Epithelial cell of esophagus (primary cell): ENCODE measurements around the gene SPTBN4.

Experiments used
- DNase-seq: peaks from one replicate; pipeline ENCODE4 v3.0.0; 2010; ENCODE audit warnings: low read depth
- H3K4me3 ChIP-seq: 2 replicates; pipeline ENCODE4 v1.5.1; 2011; ENCODE audit warnings: mild to moderate bottlenecking, low read length, control low read depth
- CTCF ChIP-seq: IDR thresholded peaks from 2 replicates; pipeline ENCODE4 v1.5.1; 2011; ENCODE audit warnings: low read depth, mild to moderate bottlenecking, low read length, control low read depth, inconsistent platforms; ENCODE audit not compliant: insufficient read depth; ENCODE audit errors: missing control alignments

The SPTBN4 gene

DNA sequence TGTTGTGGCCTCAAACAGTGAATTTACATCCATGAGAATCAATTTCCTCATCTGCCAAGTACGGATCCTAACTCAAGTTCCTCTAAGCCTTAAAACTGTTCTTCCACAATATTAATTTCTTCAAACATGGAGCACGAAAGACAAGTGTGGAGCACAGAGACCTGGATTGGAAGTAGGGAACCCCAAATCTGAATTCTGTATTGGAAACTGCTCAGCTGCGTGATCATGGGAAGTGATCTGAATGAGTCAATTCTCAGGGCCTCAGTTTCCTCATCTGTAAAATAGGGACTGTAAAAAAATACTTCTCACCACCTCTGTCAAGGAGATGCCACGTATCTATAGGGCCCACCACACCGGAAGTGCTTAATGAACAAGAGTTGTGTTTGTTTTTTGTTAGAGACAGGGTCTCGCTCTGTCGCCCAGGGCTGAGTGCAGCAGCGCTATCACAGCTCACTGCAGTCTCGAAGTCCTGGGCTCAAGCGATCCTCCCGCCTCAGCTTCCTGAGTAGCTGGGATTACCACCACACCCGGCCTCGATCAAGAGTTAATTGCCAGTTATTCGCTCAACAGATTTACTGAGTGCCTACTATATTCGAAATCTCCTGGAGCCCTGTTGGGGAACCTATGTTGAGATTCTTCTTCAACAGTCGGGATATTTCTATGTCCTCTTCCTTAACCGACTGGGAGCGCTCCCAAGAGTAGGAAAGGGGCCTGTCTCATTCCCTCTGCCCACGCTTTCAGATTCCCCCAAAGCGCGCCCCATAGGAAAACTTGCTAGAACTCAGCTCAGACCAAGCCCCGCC, 24.3 kb upstream of the SPTBN4 start:
- peak overlapping the region; percentile 100 for H3K4me3 ChIP-seq
- TF ChIP-seq CTCF = no peak
- no peak for DNase-seq

DNA sequence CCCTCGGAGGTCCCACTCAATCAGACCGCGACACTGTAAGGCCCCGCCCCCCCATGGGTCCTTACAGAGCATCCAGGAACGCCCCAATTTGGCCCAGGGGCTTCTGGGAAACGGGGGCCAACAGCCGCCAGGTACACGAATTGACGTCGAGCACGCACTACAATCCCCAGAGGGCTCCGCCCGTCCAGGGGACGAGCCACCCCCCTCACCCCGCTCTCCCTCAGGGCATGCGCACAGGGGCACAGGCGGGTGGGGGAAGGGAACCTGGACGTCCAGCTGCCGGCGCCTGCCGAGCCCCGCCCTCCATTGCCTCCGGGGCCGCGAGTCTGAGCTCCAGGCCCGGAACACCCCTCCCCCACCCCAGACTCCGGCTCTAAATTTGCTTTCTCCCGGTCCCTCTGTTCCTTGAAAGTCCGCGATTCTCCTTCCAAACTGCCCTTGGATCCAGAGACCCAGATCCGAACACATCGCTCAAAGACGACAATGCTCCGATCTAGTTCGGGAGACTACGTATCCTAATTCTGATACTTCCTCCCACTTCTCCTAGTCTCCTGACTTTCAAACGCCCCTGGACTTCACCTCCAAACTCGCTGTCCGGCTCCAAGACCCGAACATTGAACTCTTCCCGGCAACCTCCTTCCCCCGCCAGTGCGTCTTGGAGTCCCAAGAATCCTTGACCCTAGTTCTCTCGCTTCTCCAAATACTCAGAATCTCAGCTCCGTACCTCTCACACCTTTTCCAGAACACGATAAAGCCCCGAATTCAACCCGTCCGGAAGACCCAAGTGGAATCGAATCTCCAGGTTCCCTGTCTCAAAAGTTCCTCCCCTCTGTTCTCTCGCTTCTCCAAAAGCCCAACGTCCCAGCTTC, 23.4 kb upstream of the SPTBN4 start:
- peak overlapping the region; percentile 100 for H3K4me3 ChIP-seq
- peak; percentile 99 for DNase-seq
- TF ChIP-seq CTCF = no peak

GRCh38 chr19:40444000-40444824, 22.6 kb upstream of the SPTBN4 start, which contains the start of gene SERTAD3:
SERTAD3 (minus strand) TSS chr19:40444335; CDS start chr19:40442080, 2,255 bp downstream.
- peak within 1 kb of the TSS; percentile 100 for H3K4me3 ChIP-seq
- no peak for TF ChIP-seq CTCF
- peak; percentile 96 for DNase-seq

GRCh38 chr19:40444825-40445312, 21.9 kb upstream of the SPTBN4 start:
- peak overlapping the region; percentile 100 for H3K4me3 ChIP-seq
- DNase-seq = no peak
- TF ChIP-seq CTCF = no peak

- H3K4me3 ChIP-seq = no peak overlapping the region
- DNase-seq = peak; percentile 70
- TF ChIP-seq CTCF = no peak
Observed at GRCh38 chr19:40445780-40446262, 21.0 kb upstream of the SPTBN4 start.

- no peak for DNase-seq
- TF ChIP-seq CTCF = no peak
- H3K4me3 ChIP-seq = no peak overlapping the region
Observed at GRCh38 chr19:40446263-40446784, 20.5 kb upstream of the SPTBN4 start.
